ENCODE results near the gene DEFB108B. TPM values are rescaled to one million over a fixed set of nuclear protein-coding genes. Genes with fewer than 3 reads are reported as not detected.
A peak's percentile ranks its signal among the peaks of the same experiment; 100 is the strongest.
"Not testable (repeated sequence)": the region's sequence is repeated elsewhere in the genome, so short reads cannot be mapped to it uniquely, and the experiment has no call there.

DEFB108B gene
- total RNA-seq, 1 donor from 2014 or later: not detected

GRCh38 chr11:71842720-71843119 is 9.7 kb downstream of the DEFB108B start:
- H3K36me3 Mint-ChIP-seq; H3K27ac Mint-ChIP-seq; H3K4me3 Mint-ChIP-seq; H3K4me1 Mint-ChIP-seq (ENCODE audit: unreplicated experiment); DNase-seq (ENCODE audit: extremely low spot score, unreplicated experiment); H3K27me3 Mint-ChIP-seq; H3K9me3 Mint-ChIP-seq: not testable (repeated sequence)

- H3K36me3 Mint-ChIP-seq; H3K27ac Mint-ChIP-seq; H3K9me3 Mint-ChIP-seq; H3K4me3 Mint-ChIP-seq; DNase-seq (ENCODE audit: extremely low spot score, unreplicated experiment); H3K27me3 Mint-ChIP-seq; H3K4me1 Mint-ChIP-seq (ENCODE audit: unreplicated experiment): not testable (repeated sequence)
Measured at GRCh38 chr11:71843355-71843754, 10.4 kb downstream of the DEFB108B start.

- Mint-ChIP-seq H3K27ac (no peak overlapping the region), H3K9me3 (no peaks in the 10 kb centered on the region), H3K27me3 (peaks cover 3% of the 10 kb centered on the region), H3K4me3 (no peak overlapping the region), H3K4me1 (ENCODE audit: unreplicated experiment) (no peaks in the 10 kb centered on the region), H3K36me3 (no peaks in the 10 kb centered on the region)
- DNase-seq (ENCODE audit: extremely low spot score, unreplicated experiment): no peak
- no peak for TF ChIP-seq CTCF (conservative IDR thresholded peaks at IDR 0.05)
Measured at GRCh38 chr11:71843858-71844257, 10.9 kb downstream of the DEFB108B start.

- not testable (repeated sequence) for H3K4me3 Mint-ChIP-seq; H3K4me1 Mint-ChIP-seq (ENCODE audit: unreplicated experiment); DNase-seq (ENCODE audit: extremely low spot score, unreplicated experiment); H3K9me3 Mint-ChIP-seq; H3K27me3 Mint-ChIP-seq; H3K36me3 Mint-ChIP-seq; H3K27ac Mint-ChIP-seq
Measured at GRCh38 chr11:71853895-71854294, 20.9 kb downstream of the DEFB108B start.

- not testable (repeated sequence) for DNase-seq (ENCODE audit: extremely low spot score, unreplicated experiment); H3K27ac Mint-ChIP-seq; H3K27me3 Mint-ChIP-seq; H3K36me3 Mint-ChIP-seq; H3K9me3 Mint-ChIP-seq; H3K4me1 Mint-ChIP-seq (ENCODE audit: unreplicated experiment); H3K4me3 Mint-ChIP-seq
Measured at GRCh38 chr11:71855880-71856279, 22.9 kb downstream of the DEFB108B start.

GRCh38 chr11:71860835-71861234 is 27.8 kb downstream of the DEFB108B start:
- H3K27ac Mint-ChIP-seq; H3K9me3 Mint-ChIP-seq; H3K4me3 Mint-ChIP-seq; DNase-seq (ENCODE audit: extremely low spot score, unreplicated experiment); H3K36me3 Mint-ChIP-seq; H3K4me1 Mint-ChIP-seq (ENCODE audit: unreplicated experiment); H3K27me3 Mint-ChIP-seq: not testable (repeated sequence)

GRCh38 chr11:71863978-71864627 is 31.1 kb downstream of the DEFB108B start:
- H3K4me3 Mint-ChIP-seq; H3K27me3 Mint-ChIP-seq; H3K9me3 Mint-ChIP-seq; DNase-seq (ENCODE audit: extremely low spot score, unreplicated experiment); H3K36me3 Mint-ChIP-seq; H3K27ac Mint-ChIP-seq; H3K4me1 Mint-ChIP-seq (ENCODE audit: unreplicated experiment): not testable (repeated sequence)
- TF ChIP-seq CTCF (conservative IDR thresholded peaks at IDR 0.05): peak; percentile 69

- not testable (repeated sequence) for H3K4me1 Mint-ChIP-seq (ENCODE audit: unreplicated experiment); H3K27ac Mint-ChIP-seq; H3K27me3 Mint-ChIP-seq; DNase-seq (ENCODE audit: extremely low spot score, unreplicated experiment); H3K36me3 Mint-ChIP-seq; H3K9me3 Mint-ChIP-seq; H3K4me3 Mint-ChIP-seq
Measured at GRCh38 chr11:71867209-71867608, 34.2 kb downstream of the DEFB108B start.

- not testable (repeated sequence) for DNase-seq (ENCODE audit: extremely low spot score, unreplicated experiment); H3K36me3 Mint-ChIP-seq; H3K9me3 Mint-ChIP-seq; H3K4me1 Mint-ChIP-seq (ENCODE audit: unreplicated experiment); H3K27me3 Mint-ChIP-seq; H3K27ac Mint-ChIP-seq; H3K4me3 Mint-ChIP-seq
Measured at GRCh38 chr11:71869931-71870330, 36.9 kb downstream of the DEFB108B start.

- not testable (repeated sequence) for H3K27ac Mint-ChIP-seq; H3K4me3 Mint-ChIP-seq; H3K27me3 Mint-ChIP-seq; H3K36me3 Mint-ChIP-seq; H3K9me3 Mint-ChIP-seq; H3K4me1 Mint-ChIP-seq (ENCODE audit: unreplicated experiment); DNase-seq (ENCODE audit: extremely low spot score, unreplicated experiment)
Measured at GRCh38 chr11:71870661-71871060, 37.7 kb downstream of the DEFB108B start.

- not testable (repeated sequence) for H3K4me1 Mint-ChIP-seq (ENCODE audit: unreplicated experiment); H3K27me3 Mint-ChIP-seq; H3K36me3 Mint-ChIP-seq; H3K4me3 Mint-ChIP-seq; H3K27ac Mint-ChIP-seq; DNase-seq (ENCODE audit: extremely low spot score, unreplicated experiment); H3K9me3 Mint-ChIP-seq
Measured at GRCh38 chr11:71876262-71876661, 43.3 kb downstream of the DEFB108B start.

GRCh38 chr11:71878059-71878458 is 45.1 kb downstream of the DEFB108B start, which contains the start of gene DEFB131B:
Gene DEFB131B (plus strand): TSS chr11:71878453. CDS start chr11:71878453, 0 bp downstream.
- not testable (repeated sequence) for H3K9me3 Mint-ChIP-seq; H3K4me1 Mint-ChIP-seq (ENCODE audit: unreplicated experiment); H3K36me3 Mint-ChIP-seq; H3K4me3 Mint-ChIP-seq; H3K27ac Mint-ChIP-seq; DNase-seq (ENCODE audit: extremely low spot score, unreplicated experiment); H3K27me3 Mint-ChIP-seq

GRCh38 chr11:71885806-71886205 is 52.8 kb downstream of the DEFB108B start:
- not testable (repeated sequence) for DNase-seq (ENCODE audit: extremely low spot score, unreplicated experiment); H3K9me3 Mint-ChIP-seq; H3K27ac Mint-ChIP-seq

More at GRCh38 chr11:71885806-71886205, 52.8 kb downstream of the DEFB108B start:
- not testable (repeated sequence) for H3K36me3 Mint-ChIP-seq; H3K4me1 Mint-ChIP-seq (ENCODE audit: unreplicated experiment); H3K4me3 Mint-ChIP-seq; H3K27me3 Mint-ChIP-seq
